IPS-15b (cell line): ENCODE results near the gene PCGF2.
A peak's percentile ranks its signal among the peaks of the same experiment; 100 is the strongest.
"Not testable (repeated sequence)": the region's sequence is repeated elsewhere in the genome, so short reads cannot be mapped to it uniquely, and the experiment has no call there.

Experiments used
- H3K27me3 ChIP-seq: one replicate; pipeline ENCODE4 v1.6.1; 2013; ENCODE audit warnings: low read length; ENCODE audit not compliant: control insufficient read depth, insufficient read depth
- H3K36me3 ChIP-seq: one replicate; pipeline ENCODE4 v1.6.1; 2013; ENCODE audit warnings: low read length; ENCODE audit not compliant: control insufficient read depth, insufficient read depth
- H3K4me1 ChIP-seq: one replicate; pipeline ENCODE4 v1.6.1; 2013; ENCODE audit warnings: mild to moderate bottlenecking, low read length; ENCODE audit not compliant: control insufficient read depth, insufficient read depth
- H3K4me3 ChIP-seq: one replicate; pipeline ENCODE4 v1.5.1; 2013; ENCODE audit warnings: low read depth, low read length
- H3K9ac ChIP-seq: one replicate; pipeline ENCODE4 v1.6.1; 2013; ENCODE audit warnings: low read depth, mild to moderate bottlenecking, low read length
- H3K9me3 ChIP-seq: one replicate; pipeline ENCODE4 v1.6.1; 2013; ENCODE audit warnings: mild to moderate bottlenecking, low read length; ENCODE audit not compliant: control insufficient read depth, insufficient read depth

The PCGF2 gene

DNA sequence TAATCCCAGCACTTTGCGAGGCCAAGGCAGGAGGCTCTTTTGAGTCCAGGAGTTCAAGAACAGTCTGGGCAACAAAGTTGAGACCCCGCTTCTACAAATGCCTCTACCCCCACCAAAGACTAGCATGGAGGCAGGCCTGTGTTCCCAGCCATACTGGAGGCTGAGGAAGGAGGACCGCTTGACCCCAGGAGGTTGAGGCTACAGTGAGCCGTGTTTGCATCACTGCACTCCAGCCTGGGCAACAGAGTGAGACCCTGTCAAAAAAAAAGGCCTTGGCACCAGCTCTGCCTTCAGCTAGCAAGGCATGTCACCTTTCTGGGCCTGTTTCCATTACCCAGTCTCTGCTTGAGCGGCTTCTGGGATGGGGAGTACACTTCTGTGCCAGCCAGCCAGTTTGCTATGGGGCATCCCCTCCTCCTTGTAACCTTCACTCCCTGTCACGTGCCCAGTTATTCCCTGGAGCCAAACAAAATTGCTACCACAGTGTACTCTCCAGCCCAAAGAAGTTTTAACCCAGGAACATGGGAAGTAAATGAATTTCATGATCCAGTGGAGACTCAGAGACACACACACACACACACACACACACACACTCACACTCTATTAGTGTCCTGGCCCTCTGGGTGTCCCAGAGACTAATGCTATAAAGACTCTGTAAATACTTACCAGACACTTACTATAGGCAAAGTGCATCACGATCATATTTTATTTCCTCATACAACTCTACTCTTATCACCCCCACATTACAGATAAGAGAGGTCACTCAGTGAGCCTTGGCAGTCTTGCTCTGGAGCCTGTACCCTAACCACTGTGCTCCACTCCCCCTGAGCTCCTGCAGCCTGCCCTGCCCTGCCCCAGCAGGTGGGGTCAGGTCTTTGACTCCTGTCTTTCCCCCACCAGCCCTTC lies 15.5 kb downstream of the PCGF2 start:
- Histone ChIP-seq H3K4me3 (no peak overlapping the region), H3K9me3 (no peaks in the 10 kb centered on the region), H3K9ac (no peak overlapping the region), H3K4me1 (no peaks in the 10 kb centered on the region), H3K36me3 (peaks cover 17% of the 10 kb centered on the region), H3K27me3 (peaks cover 19% of the 10 kb centered on the region)

GRCh38 chr17:38731526-38732294 lies 16.4 kb downstream of the PCGF2 start:
- Histone ChIP-seq H3K27me3 (peaks cover 19% of the 10 kb centered on the region), H3K4me3 (peak overlapping the region; percentile 88), H3K36me3 (peaks cover 17% of the 10 kb centered on the region), H3K9me3 (no peaks in the 10 kb centered on the region), H3K9ac (peak overlapping the region; percentile 18), H3K4me1 (no peaks in the 10 kb centered on the region)

DNA sequence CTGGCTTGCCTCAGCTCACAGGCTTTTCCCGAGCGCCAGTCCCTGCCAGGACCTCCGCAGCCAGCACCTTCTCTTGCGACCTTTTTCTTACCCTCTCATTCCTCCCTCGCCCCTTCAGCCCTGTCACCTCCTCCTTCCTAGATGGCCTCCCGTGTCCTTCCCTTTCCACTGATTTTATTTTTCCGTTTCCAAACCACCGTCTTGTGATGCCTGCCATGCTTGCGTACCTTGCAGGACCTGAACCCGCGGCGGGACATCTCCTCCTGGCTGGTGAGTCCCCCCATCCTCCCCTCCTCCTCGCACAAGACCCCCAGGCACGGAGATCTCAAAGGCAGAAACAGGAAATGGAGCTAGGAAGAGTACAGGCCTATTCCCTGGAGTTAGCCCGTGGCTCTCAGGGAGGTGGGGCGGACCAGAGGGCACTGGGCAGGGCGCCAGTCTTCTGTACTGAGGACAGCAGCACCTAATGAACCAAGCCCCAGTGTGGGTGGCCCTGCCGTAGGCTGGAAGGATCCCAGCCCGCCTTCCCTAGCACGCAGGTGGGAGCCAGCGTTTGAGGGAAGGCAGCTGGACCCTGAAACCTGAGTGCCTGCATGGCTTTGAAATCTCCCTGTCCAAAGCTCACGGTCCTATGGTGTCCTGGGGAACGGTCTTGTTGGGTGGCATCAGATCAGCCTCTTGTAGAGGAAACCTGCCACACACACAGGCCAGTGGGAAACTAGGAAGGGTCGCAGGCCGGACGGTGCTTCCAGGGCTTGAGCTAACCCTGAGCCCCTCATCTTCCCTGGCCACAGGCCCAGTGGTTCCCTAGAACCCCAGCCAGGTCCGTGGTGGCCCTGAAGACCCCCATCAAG lies 17.4 kb downstream of the PCGF2 start:
- H3K9me3 ChIP-seq: no peaks in the 10 kb centered on the region
- H3K9ac ChIP-seq: peak overlapping the region; percentile 89
- peaks cover 13% of the 10 kb centered on the region for H3K36me3 ChIP-seq
- H3K4me3 ChIP-seq: peak overlapping the region; percentile 88
- no peaks in the 10 kb centered on the region for H3K4me1 ChIP-seq
- peaks cover 19% of the 10 kb centered on the region for H3K27me3 ChIP-seq

DNA sequence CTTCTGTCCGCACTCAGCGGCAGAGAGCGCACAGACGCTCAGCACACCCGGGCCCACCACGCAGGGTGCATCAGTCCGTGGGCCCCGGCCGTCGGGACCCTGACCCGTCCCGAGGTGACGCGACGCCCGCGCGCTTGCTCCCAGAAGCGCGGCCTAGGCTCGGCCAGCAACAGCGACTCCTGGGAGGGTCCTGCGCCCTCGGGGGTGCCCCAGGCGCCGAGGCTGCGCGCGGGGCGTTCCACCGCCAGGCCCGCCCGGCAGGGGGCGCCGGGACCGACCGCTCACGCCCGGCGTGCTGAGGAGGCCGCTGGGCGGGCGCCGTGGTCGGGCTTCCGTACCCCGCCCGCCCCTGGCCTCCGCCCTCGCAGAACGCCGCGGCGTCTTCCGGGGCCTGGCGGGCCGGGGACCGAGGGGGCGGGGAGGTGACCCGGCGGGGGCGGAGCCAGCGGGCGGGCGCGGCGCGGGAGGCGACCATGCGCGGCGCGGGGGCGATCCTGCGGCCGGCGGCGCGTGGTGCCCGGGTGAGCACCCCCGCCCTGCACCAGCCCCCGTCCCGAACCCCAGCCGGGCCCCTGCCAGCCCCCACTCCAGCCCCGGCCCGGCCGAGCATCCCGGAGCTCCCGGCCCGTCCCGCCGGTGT lies 18.1 kb downstream of the PCGF2 start, which contains the start of gene CISD3:
CISD3 (plus strand) TSS at position 456 of the 640 bp plus-strand sequence; CDS start at position 474, 18 bp downstream.
- no peaks in the 10 kb centered on the region for H3K9me3 ChIP-seq
- no peaks in the 10 kb centered on the region for H3K4me1 ChIP-seq
- H3K9ac ChIP-seq: peak within 1 kb of the TSS; percentile 89
- H3K27me3 ChIP-seq: peaks cover 19% of the 10 kb centered on the region
- peaks cover 5% of the 10 kb centered on the region for H3K36me3 ChIP-seq
- H3K4me3 ChIP-seq: peak within 1 kb of the TSS; percentile 88

DNA sequence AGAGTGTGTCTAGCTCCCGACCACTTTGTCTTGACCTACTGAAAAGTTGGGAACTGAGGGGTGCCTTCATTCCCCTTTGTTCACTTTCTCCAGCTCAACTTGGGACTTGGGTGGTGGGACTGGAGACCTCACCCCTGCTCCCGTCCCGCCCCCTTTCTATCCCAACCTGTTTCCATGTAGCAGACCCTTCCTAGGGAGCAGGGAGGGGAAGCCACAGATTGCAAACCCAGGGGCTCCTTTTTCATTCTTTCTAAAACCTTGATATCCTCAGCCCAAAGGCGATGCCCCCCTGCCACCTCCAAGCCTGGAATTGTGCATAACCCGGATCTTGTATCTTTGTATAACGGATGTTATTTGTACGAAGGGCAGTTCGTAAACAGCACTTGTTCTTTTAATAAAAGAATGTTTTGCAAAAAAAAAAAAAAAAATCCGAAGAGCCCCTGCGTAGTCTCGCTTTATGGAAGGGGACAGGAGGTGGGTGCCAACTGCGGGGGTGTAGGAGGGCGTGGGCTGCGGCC lies 18.7 kb downstream of the PCGF2 start:
- H3K36me3 ChIP-seq: peaks cover 5% of the 10 kb centered on the region
- H3K27me3 ChIP-seq: peaks cover 19% of the 10 kb centered on the region
- H3K9me3 ChIP-seq: no peaks in the 10 kb centered on the region
- no peaks in the 10 kb centered on the region for H3K4me1 ChIP-seq
- H3K4me3 ChIP-seq: peak overlapping the region; percentile 54
- H3K9ac ChIP-seq: peak overlapping the region; percentile 54

- Histone ChIP-seq H3K4me1 (no peaks in the 10 kb centered on the region), H3K27me3 (peaks cover 19% of the 10 kb centered on the region), H3K36me3 (peaks cover 5% of the 10 kb centered on the region), H3K9ac (no peak overlapping the region), H3K4me3 (no peak overlapping the region), H3K9me3 (no peaks in the 10 kb centered on the region)
Observed at GRCh38 chr17:38728290-38728831, 19.8 kb downstream of the PCGF2 start.

GRCh38 chr17:38727736-38728135 lies 20.4 kb downstream of the PCGF2 start:
- no peaks in the 10 kb centered on the region for H3K4me1 ChIP-seq
- no peaks in the 10 kb centered on the region for H3K36me3 ChIP-seq
- H3K9me3 ChIP-seq: no peaks in the 10 kb centered on the region
- H3K27me3 ChIP-seq: peaks cover 19% of the 10 kb centered on the region
- no peak overlapping the region for H3K4me3 ChIP-seq
- H3K9ac ChIP-seq: no peak overlapping the region

GRCh38 chr17:38726145-38726544 lies 22.0 kb downstream of the PCGF2 start:
- not testable (repeated sequence) for H3K9ac ChIP-seq, H3K9me3 ChIP-seq, H3K4me3 ChIP-seq, H3K4me1 ChIP-seq, H3K36me3 ChIP-seq
- H3K27me3 ChIP-seq: peaks cover 27% of the 10 kb centered on the region

- no peak overlapping the region for H3K4me3 ChIP-seq
Observed at GRCh38 chr17:38725066-38725465, 23.1 kb downstream of the PCGF2 start.

DNA sequence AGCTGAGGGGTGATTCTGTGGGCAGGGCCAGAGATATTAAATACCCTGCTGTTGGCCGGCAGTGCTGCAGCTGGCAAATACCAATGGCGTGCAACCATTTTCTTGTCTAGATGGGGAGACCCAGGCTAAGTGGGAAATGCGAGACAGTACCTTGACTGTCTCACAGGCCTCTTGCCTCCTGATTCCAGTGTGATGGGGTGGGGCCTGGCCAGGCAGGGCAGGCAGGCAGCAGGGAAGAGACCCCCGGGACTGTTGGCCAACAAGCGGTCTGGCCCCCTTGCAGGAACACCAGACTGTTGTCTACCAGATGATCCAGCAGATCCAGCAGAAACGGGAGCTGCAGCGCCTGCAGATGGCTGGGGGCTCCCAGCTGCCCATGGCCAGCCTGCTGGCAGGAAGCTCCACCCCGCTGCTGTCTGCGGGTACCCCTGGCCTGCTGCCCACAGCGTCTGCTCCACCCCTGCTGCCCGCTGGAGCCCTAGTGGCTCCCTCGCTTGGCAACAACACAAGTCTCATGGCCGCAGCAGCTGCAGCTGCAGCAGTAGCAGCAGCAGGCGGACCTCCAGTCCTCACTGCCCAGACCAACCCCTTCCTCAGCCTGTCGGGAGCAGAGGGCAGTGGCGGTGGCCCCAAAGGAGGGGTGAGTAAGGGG lies 23.7 kb downstream of the PCGF2 start:
- H3K4me1 ChIP-seq: no peaks in the 10 kb centered on the region
- no peaks in the 10 kb centered on the region for H3K9me3 ChIP-seq
- no peak overlapping the region for H3K9ac ChIP-seq
- H3K27me3 ChIP-seq: peaks cover 35% of the 10 kb centered on the region
- no peak overlapping the region for H3K4me3 ChIP-seq
- H3K36me3 ChIP-seq: no peaks in the 10 kb centered on the region

More at GRCh38 chr17:38725066-38725465, 23.1 kb downstream of the PCGF2 start:
- Histone ChIP-seq H3K9ac (no peak overlapping the region), H3K27me3 (peaks cover 36% of the 10 kb centered on the region), H3K4me1 (no peaks in the 10 kb centered on the region), H3K9me3 (no peaks in the 10 kb centered on the region), H3K36me3 (no peaks in the 10 kb centered on the region)
